ENCODE data around the gene DPYSL4.

The DPYSL4 gene

DNA sequence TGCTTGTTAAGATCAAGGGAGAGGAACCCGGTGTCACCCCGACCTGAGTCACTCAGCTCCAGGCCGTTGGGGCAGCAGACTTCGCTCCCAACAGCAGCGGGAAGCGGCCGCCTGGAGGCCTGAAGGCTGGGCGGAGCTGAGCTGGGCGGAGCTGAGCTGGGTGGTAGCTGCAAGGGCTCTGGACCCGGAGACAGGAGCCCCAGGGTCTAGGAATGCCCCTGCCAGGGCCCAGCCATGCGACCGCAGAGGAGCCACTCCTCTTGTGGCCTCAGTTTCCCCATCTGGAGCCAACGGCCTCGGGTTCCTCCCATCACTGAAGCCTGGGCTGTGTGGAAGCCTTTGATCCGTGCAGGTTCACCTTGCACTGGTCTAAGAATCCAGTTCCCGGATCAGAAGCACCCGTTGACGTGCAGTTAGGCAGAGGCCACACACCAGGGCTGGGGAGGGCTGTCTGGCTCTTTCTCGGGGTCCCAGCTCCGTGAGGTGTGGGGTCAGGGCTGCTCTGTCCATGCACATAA is 21.9 kb upstream of the DPYSL4 start:
- DNase-seq, result no peak

- DNase-seq, result no peak
These were observed 21.2 kb upstream of the DPYSL4 start for GRCh38 chr10:132165416-132165980.

DNA sequence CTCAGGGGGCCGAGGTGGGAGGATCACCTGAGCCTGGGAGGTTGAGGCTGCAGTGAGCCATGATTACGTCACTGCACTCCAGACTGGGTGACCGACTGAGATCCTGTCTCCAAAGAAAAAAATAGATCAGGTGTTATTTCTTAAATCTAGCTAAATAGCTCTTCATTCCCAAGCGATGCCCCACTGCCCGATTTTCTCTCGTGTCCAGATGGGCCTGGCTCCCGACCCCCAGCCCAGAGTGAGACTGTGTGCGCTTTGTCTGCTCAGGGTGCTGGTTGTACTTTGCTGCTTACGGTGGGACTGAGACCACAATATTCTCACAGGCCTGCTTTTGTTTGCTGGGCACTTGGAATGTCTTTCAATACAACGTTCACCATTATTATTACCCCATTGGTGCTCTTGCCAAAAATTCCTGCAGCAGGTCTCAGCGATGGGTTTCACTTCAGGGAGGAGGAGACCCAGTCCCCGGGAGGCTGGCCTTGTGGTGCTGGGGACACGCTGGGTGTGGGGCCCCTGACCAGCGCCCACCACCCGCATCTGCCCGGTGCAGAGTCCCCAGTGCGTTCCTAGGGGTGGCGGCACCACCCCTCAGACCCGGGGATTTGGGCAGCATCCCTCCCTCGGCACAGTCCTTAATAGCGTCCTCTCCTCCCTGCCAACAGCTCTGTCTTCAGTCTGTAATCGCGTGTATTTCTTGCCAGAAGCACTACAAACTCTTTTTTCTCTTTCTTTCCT is 20.4 kb upstream of the DPYSL4 start:
- no peak for DNase-seq

DNA sequence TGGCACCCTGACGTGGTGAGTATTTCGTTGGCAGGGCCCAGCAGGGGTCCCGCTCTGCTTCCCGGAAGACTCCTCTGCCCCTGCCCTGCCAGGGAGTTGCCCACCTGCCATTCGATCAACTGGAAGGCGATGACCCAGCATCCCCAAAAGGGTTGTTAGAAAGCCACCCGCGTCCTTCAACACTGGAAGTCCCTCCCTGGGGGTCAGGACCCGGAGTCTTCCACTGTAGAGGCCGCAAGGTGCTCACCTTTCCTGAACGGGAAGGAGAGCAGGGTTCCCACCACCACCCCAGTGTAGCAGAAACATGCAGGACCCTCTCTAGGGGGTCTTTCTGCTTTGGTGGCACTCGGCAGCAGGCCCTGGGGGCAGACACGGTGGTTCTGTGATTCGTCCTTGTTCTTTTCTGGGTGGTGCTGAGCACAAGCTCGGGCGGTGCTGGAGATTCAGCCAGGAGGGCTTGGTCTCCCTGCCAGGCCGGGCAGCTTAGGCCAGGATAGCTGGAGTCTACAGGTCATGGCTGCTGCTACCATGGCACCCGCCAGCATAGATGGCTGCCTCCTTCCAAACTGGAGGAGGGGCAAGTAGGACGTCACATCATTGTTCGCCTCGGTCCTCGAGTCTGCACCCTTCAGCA is 19.6 kb upstream of the DPYSL4 start:
- DNase-seq, result no peak

DNA sequence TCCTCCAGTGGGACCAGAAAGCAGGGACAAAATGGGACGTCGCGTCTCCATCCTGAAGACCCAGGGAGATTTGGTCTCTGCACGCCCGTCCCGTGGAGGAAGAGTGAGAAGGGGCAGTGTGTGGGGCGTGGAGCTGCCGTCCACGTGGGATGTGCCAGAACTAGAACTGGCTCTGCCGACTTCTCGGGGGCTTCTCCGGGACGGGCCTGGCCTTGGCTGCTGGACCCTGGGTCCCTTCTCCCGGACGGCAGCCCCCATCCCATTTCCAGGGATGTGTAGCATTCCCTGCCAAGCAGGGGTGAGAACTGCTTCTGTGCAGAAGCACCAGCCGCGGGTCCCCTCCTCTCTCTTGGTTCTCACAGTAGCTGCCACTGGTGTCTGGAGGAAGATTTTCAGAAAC is 18.8 kb upstream of the DPYSL4 start:
- no peak for DNase-seq

DNA sequence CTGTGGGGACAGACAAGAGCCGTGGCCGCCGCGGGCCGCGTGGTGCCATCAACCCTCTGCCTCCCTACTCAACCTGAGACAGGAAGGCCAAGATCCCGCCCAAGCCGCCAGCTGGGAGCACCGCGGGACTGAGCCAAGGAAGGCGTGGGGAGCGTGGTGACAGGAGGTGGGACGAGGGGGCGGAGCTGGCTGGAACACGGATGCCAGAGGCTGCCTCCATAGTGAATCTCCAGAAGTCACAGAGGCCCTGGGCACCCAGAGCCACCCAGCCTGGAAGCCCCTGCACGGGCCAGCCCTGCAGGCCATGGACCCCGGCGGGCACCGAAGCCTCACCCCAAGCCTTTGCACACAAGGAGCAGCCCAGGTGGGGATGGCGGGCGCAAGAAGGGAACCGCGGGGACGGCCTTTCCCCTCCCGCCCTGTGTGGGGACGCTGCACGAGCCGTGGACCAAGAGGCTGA is 18.1 kb upstream of the DPYSL4 start:
- no peak for DNase-seq

- no peak for DNase-seq
These were observed 17.6 kb upstream of the DPYSL4 start for GRCh38 chr10:132169031-132169765.

DNA sequence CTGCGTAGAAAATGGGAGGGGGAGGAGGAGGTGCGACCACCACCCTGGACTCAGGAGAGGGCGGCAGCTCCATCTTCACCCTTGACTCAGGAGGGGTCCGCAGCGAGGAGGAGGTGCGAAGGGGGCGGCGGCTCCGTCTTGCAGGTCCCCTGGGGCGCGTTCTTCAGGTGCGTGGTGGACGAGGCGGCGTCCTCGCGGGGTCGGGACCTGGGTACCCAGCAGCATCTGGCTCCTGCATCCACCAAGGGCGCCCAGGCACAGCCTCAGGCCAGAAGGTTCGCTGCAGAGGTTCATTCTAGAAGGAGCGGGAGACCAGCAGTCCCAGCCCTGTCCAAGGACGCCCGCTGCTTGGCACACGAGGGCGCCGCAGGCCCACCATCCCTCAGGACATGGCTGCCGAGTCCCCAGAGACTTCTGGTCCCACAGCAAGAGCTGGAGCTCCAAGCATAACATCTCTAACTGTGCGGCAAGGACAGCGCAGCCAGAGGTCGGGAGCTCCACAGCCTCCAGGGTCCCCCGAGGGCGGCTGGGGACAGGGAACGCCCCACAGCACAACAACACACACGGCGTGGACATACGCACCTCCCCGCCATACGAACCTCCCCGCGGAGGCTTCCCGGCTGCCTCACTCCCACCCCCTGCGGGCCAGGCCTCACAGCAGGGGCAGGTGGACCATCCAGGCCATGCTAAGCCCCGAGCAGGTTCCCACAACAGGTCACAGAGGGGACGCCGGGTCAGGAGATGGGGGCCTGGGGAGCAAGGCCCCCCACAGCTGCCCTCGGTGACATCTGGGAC is 16.8 kb upstream of the DPYSL4 start:
- no peak for DNase-seq

GRCh38 chr10:132170561-132171361 is 16.0 kb upstream of the DPYSL4 start:
- DNase-seq, result no peak

GRCh38 chr10:132172091-132173066 is 14.4 kb upstream of the DPYSL4 start:
- no peak for DNase-seq

DNA sequence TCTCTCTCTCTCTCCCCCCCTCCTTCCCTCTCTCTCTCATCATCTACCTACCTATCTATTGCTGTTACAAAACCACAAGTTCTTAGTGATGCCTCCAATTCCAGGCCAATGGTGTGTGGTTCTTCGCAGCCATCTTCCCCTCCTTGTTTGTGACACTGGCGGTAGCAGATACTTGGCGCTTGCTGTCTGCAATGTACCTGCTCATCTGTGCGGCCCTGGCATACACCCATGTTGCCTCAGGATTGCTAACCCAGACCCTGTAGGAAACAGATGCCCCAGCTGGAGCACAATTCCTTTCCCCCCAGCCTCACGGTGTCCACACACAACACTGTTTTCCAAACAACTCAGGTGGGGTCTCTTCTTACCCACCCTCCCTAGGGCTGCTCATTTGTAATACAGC is 13.6 kb upstream of the DPYSL4 start:
- no peak for DNase-seq

DNA sequence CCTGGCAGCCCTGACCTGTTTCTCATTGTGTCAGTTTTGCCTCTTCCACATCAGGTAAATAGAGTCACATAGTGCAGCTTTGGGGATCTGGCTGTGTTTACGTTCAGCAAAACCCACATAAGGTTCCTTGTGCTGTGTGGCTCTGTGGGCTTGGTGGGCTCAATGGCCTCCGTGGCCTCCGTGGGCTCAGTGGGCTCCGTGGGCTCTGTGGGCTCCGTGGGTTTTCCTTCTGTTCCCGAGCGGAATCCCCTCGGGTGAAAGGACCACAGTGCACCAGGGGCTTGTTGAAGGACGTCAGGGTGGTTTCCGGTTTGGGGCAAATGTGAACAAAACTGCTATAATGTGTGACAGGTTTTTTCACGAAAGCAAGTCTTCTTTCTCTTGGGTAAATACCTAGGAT is 12.5 kb upstream of the DPYSL4 start:
- no peak for DNase-seq

DNA sequence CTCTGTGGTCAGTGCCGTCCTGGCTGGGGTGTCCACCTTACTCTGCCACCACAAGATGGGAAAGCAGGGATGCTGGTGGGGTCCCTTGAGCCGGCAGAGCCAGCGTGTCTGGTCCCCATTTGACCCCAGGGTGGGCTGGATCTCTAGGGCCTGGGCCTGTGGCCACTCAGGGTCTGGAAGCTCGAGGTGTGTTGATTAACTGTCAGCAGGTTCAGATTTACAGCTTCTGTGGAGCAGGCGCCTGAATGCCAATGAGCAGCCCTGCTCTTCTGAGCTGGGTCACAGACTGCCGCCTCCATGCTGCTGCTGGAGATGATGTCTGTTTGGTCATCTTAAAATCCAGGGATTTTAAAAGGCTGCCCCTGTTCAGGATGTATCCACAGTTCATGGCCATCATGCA is 11.3 kb upstream of the DPYSL4 start:
- no peak for DNase-seq

DNA sequence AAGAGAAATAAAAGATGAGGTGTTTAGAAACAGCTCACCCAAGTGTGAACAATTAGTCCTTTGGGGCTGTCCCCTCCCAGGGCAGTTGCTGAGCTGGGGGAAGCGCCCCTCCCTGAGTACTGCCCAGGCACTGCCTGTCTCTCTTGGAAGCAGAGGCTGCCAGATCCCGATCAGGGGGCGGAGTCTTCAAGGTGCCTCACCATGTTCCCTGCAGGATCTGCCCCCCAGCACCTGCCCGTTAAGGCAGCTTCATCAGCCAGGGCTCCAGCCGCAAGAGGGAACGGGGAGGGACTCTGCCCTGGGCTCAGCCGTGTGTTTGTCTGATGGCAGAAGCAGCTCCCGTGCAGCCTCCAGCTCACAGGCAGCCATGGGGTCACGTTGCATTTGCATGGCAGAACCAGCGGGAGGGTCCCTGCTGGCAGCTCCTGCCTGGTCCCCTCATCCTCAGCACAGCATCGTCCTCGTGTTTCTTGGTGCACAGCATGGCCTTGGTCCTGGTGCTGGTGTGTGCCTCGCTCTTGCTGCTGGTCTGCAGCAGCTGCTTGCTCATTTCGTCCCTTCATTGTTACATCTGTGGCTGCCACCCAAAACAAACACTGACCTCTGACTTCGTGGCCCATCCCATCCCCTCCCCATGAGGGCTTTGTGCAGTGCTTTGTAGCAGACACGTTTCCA is 10.7 kb upstream of the DPYSL4 start:
- no peak for DNase-seq

- no peak for DNase-seq
These were observed 9.9 kb upstream of the DPYSL4 start for GRCh38 chr10:132176623-132177500.

DNA sequence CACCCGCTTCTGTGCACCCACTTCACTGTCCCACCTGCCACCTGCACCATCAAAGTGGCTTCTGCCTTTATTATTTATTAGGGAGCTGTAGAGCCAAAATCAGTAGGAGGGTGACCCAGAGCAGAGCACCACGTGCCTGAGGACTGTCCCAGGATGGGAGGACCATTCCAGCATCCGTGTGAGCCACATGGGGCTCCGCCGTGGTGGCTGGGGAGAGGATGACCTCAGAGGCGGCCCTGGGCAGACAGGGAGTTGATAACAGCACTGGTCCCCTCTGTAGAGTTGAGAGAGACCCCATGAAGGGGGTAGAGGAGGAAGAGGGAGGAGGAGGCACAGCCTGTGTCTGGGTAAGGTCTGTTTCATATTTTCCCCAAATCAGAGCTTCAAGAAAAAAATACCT is 8.7 kb upstream of the DPYSL4 start:
- no peak for DNase-seq

DNA sequence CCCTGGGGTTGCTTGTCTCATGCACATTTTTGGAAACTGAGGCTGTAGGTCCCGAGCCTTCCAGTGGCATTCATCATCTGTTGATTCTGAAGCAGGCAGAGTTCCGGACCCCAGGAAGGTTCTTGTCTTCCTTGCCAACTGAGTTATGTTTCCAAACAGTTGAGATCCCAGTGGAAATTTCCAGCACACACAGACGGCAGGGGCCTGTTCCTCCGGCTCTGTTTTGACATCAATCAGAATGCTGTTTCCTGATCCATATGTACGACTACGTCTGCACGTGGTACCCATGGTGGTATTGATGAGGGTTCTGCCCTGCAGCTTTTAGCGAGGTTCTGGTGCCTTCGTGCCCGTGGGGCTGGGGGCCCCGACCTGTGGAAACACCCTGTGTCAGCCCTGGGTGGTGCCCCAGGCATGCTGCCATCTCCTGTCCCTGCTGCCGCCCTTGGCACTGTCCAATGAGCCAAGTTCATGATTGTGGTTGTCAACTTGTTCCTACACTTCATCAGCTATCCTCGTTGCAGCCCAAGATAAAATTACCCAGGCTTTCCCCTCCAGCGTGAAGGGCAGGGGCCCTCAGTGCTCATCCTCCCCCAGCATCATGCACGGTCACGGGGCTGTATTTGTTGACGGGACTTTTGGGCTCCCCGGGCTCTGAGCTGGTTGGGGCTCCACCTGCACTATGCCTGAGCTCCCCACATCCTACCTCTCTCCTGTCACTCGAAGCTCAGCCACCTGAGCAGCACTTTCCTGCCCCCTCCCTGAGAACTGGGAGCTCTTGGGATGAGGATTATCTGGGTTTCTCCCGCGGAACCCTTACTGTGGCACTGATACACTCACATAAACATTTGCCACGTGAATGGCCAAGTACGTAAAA is 7.8 kb upstream of the DPYSL4 start:
- no peak for DNase-seq
